Glomerular visceral epithelial cell (primary cell): Measurements from ENCODE around the gene KRTAP10-1.
"Not testable (repeated sequence)": the region's sequence is repeated elsewhere in the genome, so short reads cannot be mapped to it uniquely, and the experiment has no call there.

Source experiments
- DNase-seq: peaks from one replicate; pipeline ENCODE4 v3.0.0-alpha.2; 2016; ENCODE audit errors: extremely low spot score

KRTAP10-1 gene

DNA sequence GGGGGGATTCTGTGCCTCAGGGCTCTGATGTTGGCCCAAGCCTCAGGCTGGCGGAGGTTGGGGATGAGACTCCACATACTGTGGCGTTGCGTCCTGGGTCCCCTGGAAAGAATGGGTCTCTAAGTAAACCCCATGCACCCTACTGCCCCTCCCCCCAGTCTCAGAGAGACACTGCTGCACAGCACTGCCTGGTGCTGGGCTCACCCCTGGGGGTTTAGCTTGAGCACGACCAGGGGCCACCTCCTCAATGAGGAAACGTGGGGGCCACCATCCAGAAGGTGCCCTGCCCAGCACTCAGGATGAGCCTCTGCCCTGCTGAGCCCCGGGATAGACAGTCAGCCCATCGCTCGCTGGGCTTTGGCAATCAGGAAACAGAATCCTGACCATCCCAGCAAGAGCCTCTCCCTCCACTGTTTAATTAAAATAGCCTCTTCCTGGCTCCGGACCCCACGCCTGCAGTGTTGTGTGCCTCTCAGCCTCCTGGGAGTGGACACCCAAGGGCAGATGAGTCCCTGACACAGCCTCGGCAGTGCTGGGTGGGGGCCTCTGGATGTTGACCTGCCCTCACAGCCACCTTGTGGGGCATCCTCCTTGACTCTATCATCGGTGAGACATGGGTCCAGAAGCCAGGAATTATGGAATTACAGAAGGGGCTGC lies 30.0 kb upstream of the KRTAP10-1 start:
- no peak for DNase-seq

- no peak for DNase-seq
Observed at GRCh38 chr21:44568667-44569556, 28.9 kb upstream of the KRTAP10-1 start.

DNA sequence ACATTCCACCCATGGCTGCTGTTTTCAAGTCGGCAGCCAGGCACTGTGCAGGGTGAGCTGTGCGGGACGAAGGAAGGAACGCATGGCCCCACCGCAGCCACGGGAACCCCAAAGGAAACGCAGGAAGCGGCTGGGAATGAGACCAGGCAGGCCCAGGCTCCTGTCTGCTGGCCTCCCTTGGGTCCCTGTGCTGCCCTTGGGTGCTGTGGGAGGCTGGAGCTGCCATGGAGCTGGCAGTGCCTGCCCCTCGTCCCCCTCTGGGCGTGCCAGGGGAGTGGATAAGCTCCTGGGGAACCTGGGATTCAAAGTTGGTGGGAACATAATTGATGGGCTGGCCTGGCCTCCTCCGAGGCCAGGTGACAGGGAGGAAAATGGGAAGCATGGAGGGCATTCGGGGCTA lies 28.3 kb upstream of the KRTAP10-1 start:
- DNase-seq = no peak

DNA sequence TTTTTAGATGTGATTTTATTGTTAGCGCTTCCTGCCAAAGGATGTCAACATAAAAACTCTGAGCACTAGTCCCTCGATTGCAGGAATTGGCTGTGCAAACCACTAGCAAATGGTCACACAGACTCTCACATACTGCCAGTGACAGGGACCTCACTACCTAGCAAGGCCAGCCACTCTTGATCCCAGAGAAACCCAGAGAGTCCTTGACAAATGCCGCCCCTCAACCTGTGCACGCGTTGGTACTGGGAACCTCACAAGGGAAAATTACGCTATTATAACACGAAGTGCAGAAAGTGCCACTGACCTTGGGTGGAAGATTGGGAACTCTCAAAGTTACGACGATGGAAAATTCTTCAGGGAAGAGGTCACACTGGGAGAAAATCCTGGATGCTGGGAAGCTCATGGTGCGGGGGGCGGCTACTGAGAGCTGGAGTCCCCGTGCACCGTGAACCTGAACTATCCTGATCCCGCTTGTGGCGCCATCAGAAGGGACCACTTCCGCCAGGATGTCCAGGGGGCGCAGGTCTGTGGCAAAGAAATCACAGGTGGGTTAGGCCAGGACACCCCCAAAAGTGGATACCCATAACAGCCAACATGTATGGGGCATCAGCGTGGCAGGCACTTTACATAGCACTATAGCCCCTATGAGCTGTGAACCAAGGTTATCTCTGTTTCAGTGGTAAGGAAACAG lies 27.6 kb upstream of the KRTAP10-1 start:
- no peak for DNase-seq

DNA sequence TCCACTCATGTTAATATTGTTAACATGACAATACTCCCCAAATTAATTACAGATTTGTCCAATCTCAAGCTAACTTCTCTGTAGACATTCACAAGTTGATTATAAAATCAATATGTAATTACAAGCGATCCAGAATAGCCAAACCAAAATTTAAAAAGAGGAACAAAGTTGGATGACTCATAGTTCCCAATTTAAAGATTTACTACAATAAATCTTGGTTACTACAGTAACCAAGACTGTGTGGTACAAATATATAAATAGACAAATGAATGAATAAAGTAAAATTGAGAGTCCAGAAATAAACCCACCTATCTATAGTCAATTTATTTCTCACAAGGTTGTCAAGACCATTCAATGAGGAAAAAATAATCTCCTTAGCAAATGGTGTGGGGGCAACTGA lies 26.4 kb upstream of the KRTAP10-1 start:
- DNase-seq = no peak

- no peak for DNase-seq
Observed at GRCh38 chr21:44564886-44565598, 25.0 kb upstream of the KRTAP10-1 start.

DNA sequence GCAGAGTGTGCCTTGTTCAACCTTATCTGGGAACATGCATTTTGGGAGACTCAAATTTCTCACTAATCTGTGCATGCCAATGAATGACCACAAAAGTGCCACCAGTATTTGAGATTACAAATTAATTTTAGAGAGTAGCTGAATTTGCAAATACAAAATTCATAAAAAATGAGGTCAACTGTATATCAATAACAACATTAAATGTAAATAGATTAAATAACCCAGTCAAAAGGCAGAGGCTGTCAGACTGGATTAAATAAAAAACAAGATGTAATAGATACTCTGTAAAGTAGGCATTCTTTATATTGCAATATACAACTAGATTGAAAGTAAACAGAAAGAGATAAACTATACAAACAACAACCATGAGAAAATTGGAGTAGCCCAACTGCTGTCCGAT lies 24.1 kb upstream of the KRTAP10-1 start:
- DNase-seq = no peak

- DNase-seq = no peak
Observed at GRCh38 chr21:44558695-44559094, 18.7 kb upstream of the KRTAP10-1 start, which contains the start of gene KRTAP10-3. Gene KRTAP10-3 (minus strand): TSS chr21:44558795. CDS start chr21:44558715, 80 bp downstream.

GRCh38 chr21:44558329-44558675 lies 18.3 kb upstream of the KRTAP10-1 start:
- DNase-seq = not testable (repeated sequence)

DNA sequence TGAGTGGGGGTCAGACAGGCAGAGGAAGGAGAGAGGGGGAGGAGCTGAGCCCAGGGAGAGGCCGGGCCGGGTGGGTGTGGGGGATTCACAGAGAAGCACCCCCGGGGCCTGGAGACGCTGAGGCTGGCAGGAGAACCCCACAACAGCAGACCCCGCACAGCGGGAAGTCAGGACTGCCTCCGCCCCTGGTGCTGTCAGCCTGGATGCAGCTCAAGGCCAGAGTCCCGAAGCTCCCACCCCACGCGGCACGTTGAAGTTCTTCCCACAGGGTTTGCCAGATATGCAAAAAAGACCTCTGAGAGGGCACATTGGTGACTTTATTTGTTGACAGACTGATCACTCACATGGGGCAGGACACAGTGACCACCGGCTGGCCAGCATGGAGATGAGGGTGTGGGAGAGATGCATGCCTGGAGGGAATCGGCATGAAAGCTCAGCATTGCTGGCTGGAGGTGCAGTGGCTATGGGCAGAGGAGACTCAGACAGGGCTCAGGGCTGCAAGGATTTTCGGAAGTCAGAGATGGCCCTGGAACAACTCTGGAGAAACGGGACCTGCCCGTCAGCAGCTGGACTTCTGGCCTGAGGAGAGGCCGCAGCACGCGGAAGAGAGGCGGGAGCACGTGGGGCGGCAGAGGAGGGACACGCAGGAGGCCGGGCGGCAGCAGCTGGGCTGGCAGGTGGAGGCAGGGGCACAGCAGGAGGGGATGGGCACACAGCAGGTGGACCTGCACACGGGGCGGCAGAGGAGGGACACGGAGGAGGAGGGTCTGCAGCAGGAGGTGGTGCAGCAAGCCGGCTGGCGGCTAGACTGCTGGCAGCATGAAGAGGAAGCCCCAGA lies 17.7 kb upstream of the KRTAP10-1 start:
- no peak for DNase-seq

- DNase-seq = no peak
Observed at GRCh38 chr21:44556879-44557278, 16.9 kb upstream of the KRTAP10-1 start.

GRCh38 chr21:44555200-44555875 lies 15.3 kb upstream of the KRTAP10-1 start:
- no peak for DNase-seq

- no peak for DNase-seq
Observed at GRCh38 chr21:44552681-44553080, 12.7 kb upstream of the KRTAP10-1 start.

DNA sequence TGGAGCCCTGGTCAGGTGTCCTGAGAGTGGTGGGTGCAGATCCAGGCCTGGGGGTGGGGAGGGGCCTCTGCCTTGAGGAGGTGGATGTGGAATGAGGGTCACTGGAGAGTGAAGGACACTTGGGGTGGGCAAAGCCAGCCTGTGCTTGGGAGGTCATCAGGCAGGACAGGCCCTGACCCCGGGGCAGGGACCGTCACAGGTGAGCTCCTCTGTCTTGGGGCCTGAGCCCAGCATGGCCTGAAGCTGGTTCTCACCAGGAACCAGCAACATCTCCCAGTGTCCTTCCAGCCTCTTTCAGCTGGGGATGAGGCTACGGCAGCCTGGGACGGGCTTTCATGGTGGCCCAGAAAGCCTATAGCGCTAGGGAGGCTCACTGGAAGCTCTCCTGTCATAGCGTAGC lies 12.1 kb upstream of the KRTAP10-1 start:
- no peak for DNase-seq

DNA sequence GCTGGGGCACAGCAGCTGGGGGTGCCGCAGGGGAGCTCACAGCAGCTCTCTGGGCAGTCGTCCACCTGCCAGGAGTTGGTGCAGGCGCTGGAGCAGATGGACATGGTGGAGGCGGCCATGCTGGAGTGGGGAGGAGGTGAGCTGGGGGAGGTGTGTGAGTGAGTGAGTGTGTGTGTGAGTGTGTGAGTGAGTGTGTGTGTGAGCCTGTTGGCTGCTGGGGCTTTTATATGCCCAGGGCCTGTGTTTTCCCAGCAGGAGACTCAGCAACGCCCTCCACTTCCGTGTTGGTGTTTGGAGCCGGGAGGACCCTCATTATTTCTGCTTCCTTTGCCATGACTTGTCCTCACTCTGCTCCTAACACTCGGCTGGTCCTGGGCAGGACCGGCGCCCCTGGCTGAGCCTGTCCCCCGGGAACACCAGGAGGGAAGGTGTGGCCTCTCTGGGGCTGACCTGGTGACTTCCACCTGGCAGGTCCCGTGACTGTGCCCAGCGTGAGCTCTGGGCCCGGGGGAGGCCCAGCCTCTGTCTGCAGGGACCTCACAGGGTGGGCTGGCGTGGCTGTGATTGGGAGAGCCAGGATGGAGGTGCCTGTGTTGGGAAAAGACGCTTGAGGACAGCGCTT lies 11.5 kb upstream of the KRTAP10-1 start, which contains the start of gene KRTAP10-2:
TSS of gene KRTAP10-2 (minus strand) at position 166 of the 622 bp plus-strand sequence. CDS start at position 119, 47 bp downstream.
- no peak for DNase-seq

- DNase-seq = no peak
Observed at GRCh38 chr21:44550807-44551206, 10.8 kb upstream of the KRTAP10-1 start.

- not testable (repeated sequence) for DNase-seq
Observed at GRCh38 chr21:44550285-44550684, 10.3 kb upstream of the KRTAP10-1 start.

GRCh38 chr21:44549525-44550211 lies 9.7 kb upstream of the KRTAP10-1 start:
- no peak for DNase-seq

DNA sequence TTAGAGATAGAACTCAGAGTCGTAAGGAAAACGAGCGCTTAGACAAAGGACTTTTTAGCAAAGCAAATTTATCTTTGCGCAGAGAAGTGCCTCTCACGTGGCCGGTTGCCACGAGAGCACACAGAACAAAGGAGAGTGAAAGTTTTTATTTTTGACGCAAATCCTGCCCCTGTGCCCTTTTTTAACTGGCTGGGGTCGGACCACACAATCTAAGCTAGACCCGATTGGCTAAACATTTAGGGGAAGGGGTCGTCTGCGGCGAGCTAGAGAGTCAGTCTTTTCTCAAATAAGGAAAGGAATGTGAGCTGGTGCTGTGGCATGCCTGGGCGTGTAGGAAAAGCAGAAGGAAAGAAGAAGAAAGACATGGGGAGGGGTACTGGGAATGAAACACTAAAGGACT lies 8.9 kb upstream of the KRTAP10-1 start:
- no peak for DNase-seq
